GM19043 (cell line): Measurements from ENCODE around the gene DNAH5.
"Not testable (repeated sequence)": the region's sequence is repeated elsewhere in the genome, so short reads cannot be mapped to it uniquely, and the experiment has no call there.

Experiments used
- ATAC-seq: cut with Tn5 transposase; IDR thresholded peaks from one replicate; pipeline ENCODE4 v1.9.1; 2021; ENCODE audit warnings: low read depth; ENCODE audit not compliant: unreplicated experiment

The DNAH5 gene

DNA sequence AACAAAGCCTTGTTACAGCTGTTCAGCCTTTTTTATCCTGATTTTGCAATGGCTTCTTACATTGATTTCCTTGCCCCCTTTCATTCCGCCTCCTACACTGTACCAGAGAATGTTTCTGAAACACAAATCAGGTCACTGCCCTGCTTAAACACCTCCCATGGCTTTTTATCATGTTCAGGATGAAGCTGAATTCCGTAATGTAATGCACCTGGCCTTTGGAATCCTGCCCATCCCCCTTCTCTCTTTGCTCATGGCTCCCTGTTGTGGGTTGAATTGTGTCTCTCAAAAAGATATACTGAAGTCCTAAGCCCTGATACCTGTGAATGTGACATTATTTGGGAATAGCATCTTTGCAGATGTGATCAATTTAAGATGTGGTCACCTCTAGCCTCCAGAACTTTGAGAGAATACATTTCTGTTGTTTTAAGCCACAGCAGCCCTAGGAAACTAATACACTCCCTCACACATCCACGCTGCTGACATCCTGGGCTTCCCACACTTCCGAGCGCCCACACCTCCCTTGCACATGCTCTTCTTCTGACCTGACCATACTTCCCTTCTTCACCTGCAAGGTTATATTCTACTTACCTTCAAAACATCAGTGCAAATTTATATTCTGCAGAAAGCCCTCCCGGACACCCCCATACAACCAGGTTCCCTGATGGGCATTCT lies 101.2 kb downstream of the DNAH5 start:
- no peak for ATAC-seq

DNA sequence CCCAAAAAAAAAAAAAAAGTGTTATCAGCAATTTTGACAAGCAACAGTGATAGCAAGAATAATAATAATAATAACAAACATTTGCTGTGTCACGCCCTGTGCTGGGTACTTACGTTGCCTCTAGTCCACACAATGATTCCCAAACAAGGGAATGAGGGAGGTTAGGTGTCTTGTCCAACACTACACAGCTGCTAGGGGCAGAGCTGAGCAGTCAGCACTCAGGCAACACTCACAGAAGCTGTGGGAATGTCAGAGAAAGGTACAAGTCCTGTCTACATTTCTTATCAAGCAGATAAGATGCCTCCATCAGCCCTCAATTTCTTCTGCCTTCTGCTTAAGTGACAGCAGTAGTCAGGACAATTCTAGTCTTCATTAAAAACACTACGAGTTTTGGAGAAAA lies 111.0 kb downstream of the DNAH5 start:
- ATAC-seq = no peak

DNA sequence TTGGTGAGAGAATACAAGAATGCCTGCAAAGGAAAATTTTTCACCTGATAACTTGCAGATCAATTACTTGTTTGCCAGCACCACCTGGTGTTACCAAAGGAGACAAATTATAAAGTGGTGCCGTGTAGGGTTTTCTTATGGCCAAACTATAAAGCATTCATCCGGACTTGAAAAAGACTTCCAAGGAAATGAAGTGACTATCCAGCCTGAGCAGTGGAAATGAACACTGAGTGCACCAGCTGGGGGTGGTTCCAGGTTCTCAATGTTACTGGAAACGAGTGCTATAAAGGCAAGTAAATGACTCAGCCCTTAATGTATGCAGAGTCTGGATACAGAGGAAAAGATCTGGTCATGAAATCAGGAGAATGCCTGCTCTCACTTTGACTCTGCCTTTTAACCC lies 113.1 kb downstream of the DNAH5 start:
- no peak for ATAC-seq

DNA sequence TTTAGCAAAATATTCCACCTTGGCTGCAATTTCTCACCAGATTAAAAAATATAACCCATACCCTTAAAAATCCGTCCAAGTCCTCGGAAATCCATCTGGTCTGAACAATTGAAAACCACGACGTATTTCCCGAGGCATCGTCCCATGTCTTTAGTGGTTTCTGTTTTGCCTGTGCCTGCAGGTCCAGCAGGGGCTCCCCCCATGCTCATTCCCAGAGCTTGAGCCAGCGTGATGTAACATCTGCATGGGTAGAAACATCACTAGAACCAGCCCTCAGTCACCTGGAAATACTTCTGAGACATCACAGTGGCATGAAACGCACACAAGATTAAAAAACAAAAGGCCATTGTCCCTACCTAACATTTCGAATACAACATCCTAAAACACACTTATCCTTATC lies 114.0 kb downstream of the DNAH5 start:
- ATAC-seq = no peak

DNA sequence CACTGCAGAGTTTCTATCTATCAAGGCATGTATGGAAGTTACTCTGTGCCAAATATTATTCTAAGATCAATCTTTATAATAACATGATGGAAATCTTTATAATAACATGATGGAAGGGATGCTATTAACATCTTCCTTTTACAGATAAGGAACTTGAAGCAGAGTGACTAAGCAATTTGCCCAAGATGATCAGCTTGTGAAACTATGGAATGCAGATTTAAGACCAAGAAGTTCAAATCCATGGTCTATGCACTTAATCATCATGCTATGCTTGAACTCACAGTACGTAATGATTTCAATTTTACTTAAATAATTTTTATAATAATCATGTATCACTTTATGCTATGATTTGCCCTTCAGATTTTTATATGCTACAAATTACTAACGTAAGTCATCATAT lies 123.1 kb downstream of the DNAH5 start:
- no peak for ATAC-seq

GRCh38 chr5:13816126-13816525 lies 128.4 kb downstream of the DNAH5 start:
- no peak for ATAC-seq

DNA sequence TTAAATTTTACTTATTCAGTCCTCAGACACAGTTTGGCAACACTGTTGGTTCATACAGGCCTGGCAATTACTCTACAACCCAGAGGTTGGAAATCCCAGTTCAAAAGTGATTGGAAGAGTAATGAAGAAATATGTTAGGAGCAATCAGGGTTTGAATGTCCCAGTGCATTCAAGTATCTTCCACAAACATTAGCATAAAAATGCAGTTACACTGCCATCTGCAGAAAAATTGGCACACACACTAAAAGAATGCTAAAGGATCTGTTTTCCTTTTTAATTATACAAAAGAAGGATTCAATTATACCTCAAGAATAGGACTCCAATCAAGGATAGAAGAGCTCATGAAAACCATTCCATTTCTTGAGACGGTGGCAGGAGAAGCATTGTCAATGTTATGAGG lies 130.2 kb downstream of the DNAH5 start:
- no peak for ATAC-seq

- no peak for ATAC-seq
Observed at GRCh38 chr5:13809921-13810320, 134.6 kb downstream of the DNAH5 start.

DNA sequence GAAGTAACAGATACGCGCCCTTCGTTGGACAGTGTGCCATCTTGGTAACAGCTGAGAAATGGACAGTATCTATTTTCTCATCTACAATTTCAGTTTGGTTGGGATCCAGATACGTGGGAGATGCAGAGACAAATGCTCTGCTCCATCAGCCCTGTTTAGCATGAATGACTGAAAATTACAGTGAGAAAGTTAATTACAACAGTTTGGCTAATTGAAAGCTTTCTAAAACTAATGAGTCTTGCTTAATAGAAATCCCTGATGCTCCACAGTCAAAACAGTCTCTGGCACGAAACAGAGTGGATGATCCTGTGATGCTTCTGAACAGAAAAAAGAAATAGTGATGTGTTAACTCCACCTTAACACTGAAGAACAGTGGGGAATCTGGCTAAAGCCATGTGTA lies 140.2 kb downstream of the DNAH5 start:
- ATAC-seq = no peak

GRCh38 chr5:13798569-13798968 lies 145.9 kb downstream of the DNAH5 start:
- not testable (repeated sequence) for ATAC-seq

GRCh38 chr5:13785781-13786415 lies 158.6 kb downstream of the DNAH5 start:
- ATAC-seq = no peak

DNA sequence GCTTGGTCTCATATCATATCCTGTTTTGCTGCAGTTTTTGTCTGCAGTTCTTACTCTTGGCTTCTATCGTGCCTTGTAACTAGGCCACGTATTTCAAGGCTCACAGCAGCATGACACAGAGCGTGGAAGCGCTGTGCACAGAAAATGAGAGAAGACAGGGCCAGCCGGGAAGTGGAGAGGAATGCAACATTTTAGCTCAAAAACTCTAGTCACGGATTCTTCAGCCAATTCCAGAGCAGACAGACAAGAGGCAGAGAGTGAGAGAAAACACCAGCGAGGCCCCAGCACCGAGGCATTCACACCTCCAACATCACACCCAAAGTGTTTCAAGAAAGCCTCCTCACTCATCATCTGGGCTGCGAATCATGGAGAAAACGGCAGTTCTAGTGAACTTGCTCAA lies 160.8 kb downstream of the DNAH5 start:
- ATAC-seq = no peak

- no peak for ATAC-seq
Observed at GRCh38 chr5:13780081-13780480, 164.4 kb downstream of the DNAH5 start.

DNA sequence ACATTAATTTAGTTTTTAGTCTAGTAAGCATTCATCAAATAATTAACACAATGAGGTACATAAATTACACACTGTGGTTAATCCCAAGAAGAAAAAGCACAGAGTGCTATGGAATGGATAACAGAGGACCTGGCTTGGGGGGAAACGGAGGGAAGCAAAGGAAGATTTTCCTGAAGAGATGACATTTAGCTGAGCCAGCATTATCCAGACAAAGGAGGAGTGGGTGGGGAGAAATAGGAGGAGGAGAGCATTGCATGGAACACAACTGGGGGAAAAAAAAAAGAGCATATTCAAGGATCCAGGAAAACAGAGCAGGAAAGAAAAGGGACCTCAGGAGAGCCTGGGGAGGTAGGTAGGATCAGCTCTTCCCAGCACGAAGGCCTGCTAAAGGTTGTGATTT lies 170.8 kb downstream of the DNAH5 start:
- no peak for ATAC-seq

DNA sequence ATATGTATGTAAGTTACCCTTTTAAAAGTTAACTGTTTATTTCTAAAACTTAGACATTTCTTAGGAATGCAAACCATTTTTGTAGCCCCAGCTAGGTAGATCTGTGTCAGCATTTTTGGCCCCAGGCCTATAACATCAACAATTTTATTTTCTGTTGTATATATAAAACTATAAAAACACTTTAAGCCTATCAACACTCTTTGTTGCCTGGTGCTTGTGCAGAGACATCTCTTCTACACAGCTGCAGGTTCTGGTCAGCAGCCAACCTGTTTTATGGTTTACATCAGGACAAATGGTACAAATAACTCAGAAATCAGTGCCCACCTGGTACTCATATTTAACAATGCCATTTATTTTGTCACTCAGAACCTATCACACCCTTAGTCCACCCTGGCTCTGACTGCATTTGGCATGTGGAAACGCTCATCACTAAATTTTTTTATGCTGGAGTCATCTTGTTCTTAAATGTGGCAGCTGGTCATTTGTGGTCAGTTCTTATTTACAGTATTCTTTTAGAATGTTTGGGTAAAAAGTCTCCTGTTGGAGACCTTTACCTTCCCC lies 173.4 kb downstream of the DNAH5 start:
- ATAC-seq = no peak

DNA sequence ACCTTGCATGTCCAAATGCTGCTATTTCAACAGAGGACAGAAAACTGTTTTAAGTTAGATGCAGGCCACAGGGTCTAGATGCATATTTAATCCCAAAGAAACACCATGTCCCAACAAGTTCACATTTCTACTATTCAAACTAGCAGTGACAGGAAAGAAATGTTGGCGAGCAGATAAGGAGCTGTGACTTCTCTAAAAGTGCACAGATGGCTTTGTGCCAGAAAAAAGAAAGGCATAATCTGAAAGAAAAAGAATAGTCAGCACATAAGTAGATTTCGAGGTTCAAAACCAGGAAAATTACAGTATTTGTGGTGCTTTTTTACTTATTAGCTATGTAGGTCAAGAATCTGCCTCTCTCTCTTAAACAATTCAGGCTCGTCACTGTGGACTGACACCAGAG lies 178.3 kb downstream of the DNAH5 start:
- no peak for ATAC-seq

DNA sequence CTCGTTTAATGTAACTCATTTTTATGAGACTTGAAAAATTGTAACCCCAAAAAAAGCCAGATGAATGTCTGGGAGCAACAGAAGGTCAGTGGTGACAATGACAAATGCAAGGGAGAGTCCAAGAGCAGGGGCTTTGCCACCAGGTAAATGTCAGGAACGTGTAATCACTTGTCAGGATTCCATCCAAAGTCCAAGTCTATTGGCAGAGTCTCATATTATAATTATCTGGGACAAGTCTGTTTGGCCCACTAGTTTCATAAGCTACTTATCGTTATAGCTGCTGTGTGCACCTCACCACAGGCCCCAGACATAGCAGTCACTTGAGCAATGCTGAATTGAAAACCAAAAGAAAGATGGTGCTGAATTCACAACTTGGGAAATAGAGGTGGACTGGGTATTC lies 180.8 kb downstream of the DNAH5 start:
- ATAC-seq = no peak

DNA sequence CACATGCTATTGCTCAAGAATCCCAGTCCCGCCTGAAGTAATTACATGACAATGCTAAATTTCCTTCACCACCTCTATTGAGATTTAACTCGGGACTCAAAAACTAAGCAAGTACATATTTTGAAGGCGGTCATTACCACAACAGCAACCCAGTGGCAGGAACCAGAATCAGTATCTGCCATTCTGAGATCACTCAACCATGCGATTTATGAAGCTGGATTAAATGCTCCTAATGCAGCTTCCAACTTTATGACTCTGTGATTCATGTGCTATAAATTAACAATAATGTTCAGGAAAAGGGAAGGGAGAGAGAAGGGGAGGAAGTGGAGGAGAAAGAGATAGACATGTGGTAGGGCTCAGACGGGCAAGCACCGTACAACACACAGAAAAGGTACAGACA lies 194.7 kb downstream of the DNAH5 start:
- no peak for ATAC-seq

- ATAC-seq = no peak
Observed at GRCh38 chr5:13746026-13746425, 198.5 kb downstream of the DNAH5 start.

DNA sequence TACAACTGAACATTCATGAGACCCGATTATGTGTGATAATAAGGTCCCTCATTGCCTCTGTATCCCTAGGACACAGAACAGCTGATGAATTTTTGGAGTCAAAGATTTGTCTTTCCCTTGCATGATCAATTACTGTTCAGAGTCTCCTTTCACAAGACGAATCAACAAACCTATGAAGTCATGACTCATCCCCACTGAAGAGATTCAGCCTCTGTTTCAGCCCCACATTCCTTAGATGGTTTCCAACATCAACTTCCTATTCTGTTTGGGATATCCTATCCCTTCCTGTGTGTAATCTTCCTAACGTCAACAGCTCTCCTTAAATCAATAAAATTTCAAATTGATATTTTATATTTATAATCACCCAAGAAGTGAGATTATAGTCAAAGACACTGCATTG lies 199.0 kb downstream of the DNAH5 start:
- no peak for ATAC-seq

DNA sequence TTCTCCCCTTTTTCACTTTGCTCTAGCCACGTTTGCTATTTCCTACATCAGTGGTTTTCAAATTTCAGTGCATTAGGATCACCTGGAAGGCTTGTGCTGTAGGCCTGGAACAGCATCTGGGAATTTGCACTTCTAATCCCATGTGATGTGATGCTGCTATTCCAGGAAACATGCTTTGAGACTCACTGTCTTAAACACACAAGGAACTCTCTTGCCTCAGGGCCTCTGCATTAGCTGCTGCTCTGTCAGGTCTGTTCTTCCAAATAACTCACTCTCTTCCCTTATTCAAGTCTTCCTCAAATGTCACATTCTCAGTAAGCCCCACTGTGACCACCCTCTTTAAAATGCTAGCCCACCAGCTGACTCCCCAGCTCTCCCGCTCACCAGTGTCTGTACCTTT lies 204.0 kb downstream of the DNAH5 start:
- ATAC-seq = no peak

DNA sequence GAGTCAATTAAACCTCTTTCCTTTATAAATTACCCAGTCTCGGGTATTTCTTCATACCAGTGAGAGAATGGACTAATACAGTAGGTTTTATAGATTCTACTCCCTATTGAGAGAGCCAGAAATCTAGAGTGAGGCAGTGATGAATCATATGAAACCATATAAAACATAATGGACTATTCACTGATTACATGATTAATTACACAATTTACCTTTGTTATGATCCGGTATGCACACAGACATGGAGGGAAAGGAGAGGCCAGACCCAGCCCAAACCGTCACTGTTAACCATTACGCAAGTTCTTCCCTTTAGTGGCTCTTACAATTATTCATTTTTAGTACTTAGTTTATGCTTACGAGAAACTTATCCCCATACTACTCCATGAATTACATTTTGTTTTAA lies 205.0 kb downstream of the DNAH5 start:
- ATAC-seq = no peak
